SKM-1 (cell line): ENCODE data around the gene KCTD4.
"Not testable (repeated sequence)": the region's sequence is repeated elsewhere in the genome, so short reads cannot be mapped to it uniquely, and the experiment has no call there.

Experiments used
- DNase-seq: peaks from one replicate; lab custom pipeline; 2025; ENCODE audit not compliant: unreplicated experiment; lab: John Stamatoyannopoulos, UW

KCTD4 gene

GRCh38 chr13:45216193-45216592, 15.3 kb upstream of the KCTD4 start:
- no peak for DNase-seq

- no peak for DNase-seq
Measured at GRCh38 chr13:45215392-45216077, 14.7 kb upstream of the KCTD4 start.

- DNase-seq = no peak
Measured at GRCh38 chr13:45209229-45209628, 8.4 kb upstream of the KCTD4 start.

GRCh38 chr13:45208132-45208531, 7.3 kb upstream of the KCTD4 start:
- DNase-seq = no peak

- no peak for DNase-seq
Measured at GRCh38 chr13:45207319-45207718, 6.5 kb upstream of the KCTD4 start.

GRCh38 chr13:45206340-45206739, 5.5 kb upstream of the KCTD4 start:
- DNase-seq = no peak

- no peak for DNase-seq
Measured at GRCh38 chr13:45205124-45205523, 4.3 kb upstream of the KCTD4 start.

- no peak for DNase-seq
Measured at GRCh38 chr13:45199711-45200110, 1.1 kb downstream of the KCTD4 start.

GRCh38 chr13:45198924-45199323, 1.9 kb downstream of the KCTD4 start:
- DNase-seq = no peak

- no peak for DNase-seq
Measured at GRCh38 chr13:45198041-45198440, 2.8 kb downstream of the KCTD4 start.

GRCh38 chr13:45196622-45197021, 4.2 kb downstream of the KCTD4 start:
- no peak for DNase-seq

GRCh38 chr13:45196096-45196495, 4.7 kb downstream of the KCTD4 start:
- DNase-seq = no peak

- no peak for DNase-seq
Measured at GRCh38 chr13:45195421-45195820, 5.4 kb downstream of the KCTD4 start.

- DNase-seq = no peak
Measured at GRCh38 chr13:45194081-45194939, 6.5 kb downstream of the KCTD4 start.

GRCh38 chr13:45191874-45192273, 9.0 kb downstream of the KCTD4 start:
- DNase-seq = no peak

GRCh38 chr13:45189511-45189910, 11.3 kb downstream of the KCTD4 start:
- DNase-seq = not testable (repeated sequence)

GRCh38 chr13:45189077-45189476, 11.8 kb downstream of the KCTD4 start:
- not testable (repeated sequence) for DNase-seq

GRCh38 chr13:45185286-45185685, 15.6 kb downstream of the KCTD4 start:
- no peak for DNase-seq

GRCh38 chr13:45184693-45185092, 16.2 kb downstream of the KCTD4 start:
- DNase-seq = no peak

GRCh38 chr13:45180713-45181601, 19.9 kb downstream of the KCTD4 start:
- no peak for DNase-seq

GRCh38 chr13:45180303-45180702, 20.5 kb downstream of the KCTD4 start:
- no peak for DNase-seq
